Measurements from ENCODE around the gene CDK18.

Gene CDK18

GRCh38 chr1:205484985-205485967 is 19.2 kb upstream of the CDK18 start:
- Histone ChIP-seq H3K9ac (ENCODE audit: insufficient read length) (no peak overlapping the region), H3K27ac (no peak overlapping the region), H3K9me3 (ENCODE audit: low read depth, low read length) (no peaks in the 10 kb centered on the region), H3K4me3 (no peak overlapping the region), H3K36me3 (ENCODE audit: insufficient read depth, low read length) (no peaks in the 10 kb centered on the region)
- no peak for DNase-seq (ENCODE audit: low read depth, low spot score)
- no peak for TF ChIP-seq FOXP2 (optimal IDR thresholded peaks at IDR 0.05; ENCODE audit: control extremely low read depth, extremely low read length, insufficient read depth)
- no peak for TF ChIP-seq POLR2AphosphoS5 (IDR thresholded peaks at IDR 0.05; ENCODE audit: borderline replicate concordance, low read depth, low read length)
- TF ChIP-seq EZH2 (IDR thresholded peaks at IDR 0.05), result no peak

GRCh38 chr1:205486258-205486657 is 18.2 kb upstream of the CDK18 start:
- no peak overlapping the region for H3K9ac ChIP-seq (ENCODE audit: insufficient read length)
- DNase-seq (ENCODE audit: low read depth, low spot score), result no peak
- no peaks in the 10 kb centered on the region for H3K36me3 ChIP-seq (ENCODE audit: insufficient read depth, low read length)
- H3K27ac ChIP-seq, result no peak overlapping the region
- TF ChIP-seq POLR2AphosphoS5 (IDR thresholded peaks at IDR 0.05; ENCODE audit: borderline replicate concordance, low read depth, low read length) (no peak), FOXP2 (optimal IDR thresholded peaks at IDR 0.05; ENCODE audit: control extremely low read depth, extremely low read length, insufficient read depth) (no peak), EZH2 (IDR thresholded peaks at IDR 0.05) (no peak)
- no peak overlapping the region for H3K4me3 ChIP-seq
- H3K9me3 ChIP-seq (ENCODE audit: low read depth, low read length), result no peaks in the 10 kb centered on the region

- Histone ChIP-seq H3K9me3 (ENCODE audit: low read depth, low read length) (no peaks in the 10 kb centered on the region), H3K4me3 (no peak overlapping the region), H3K36me3 (ENCODE audit: insufficient read depth, low read length) (no peaks in the 10 kb centered on the region), H3K9ac (ENCODE audit: insufficient read length) (no peak overlapping the region), H3K27ac (no peak overlapping the region)
- no peak for TF ChIP-seq POLR2AphosphoS5 (IDR thresholded peaks at IDR 0.05; ENCODE audit: borderline replicate concordance, low read depth, low read length)
- no peak for TF ChIP-seq FOXP2 (optimal IDR thresholded peaks at IDR 0.05; ENCODE audit: control extremely low read depth, extremely low read length, insufficient read depth)
- TF ChIP-seq EZH2 (IDR thresholded peaks at IDR 0.05), result no peak
- no peak for DNase-seq (ENCODE audit: low read depth, low spot score)
Measured at GRCh38 chr1:205488074-205488723, 16.3 kb upstream of the CDK18 start.

GRCh38 chr1:205491794-205492193 is 12.7 kb upstream of the CDK18 start:
- Histone ChIP-seq H3K27ac (no peak overlapping the region), H3K9me3 (ENCODE audit: low read depth, low read length) (no peaks in the 10 kb centered on the region), H3K36me3 (ENCODE audit: insufficient read depth, low read length) (no peaks in the 10 kb centered on the region), H3K4me3 (no peak overlapping the region), H3K9ac (ENCODE audit: insufficient read length) (no peak overlapping the region)
- TF ChIP-seq POLR2AphosphoS5 (IDR thresholded peaks at IDR 0.05; ENCODE audit: borderline replicate concordance, low read depth, low read length) (no peak), EZH2 (IDR thresholded peaks at IDR 0.05) (no peak), FOXP2 (optimal IDR thresholded peaks at IDR 0.05; ENCODE audit: control extremely low read depth, extremely low read length, insufficient read depth) (no peak)
- DNase-seq (ENCODE audit: low read depth, low spot score), result no peak

- DNase-seq (ENCODE audit: low read depth, low spot score), result no peak
- TF ChIP-seq EZH2 (IDR thresholded peaks at IDR 0.05), result no peak
- TF ChIP-seq FOXP2 (optimal IDR thresholded peaks at IDR 0.05; ENCODE audit: control extremely low read depth, extremely low read length, insufficient read depth), result no peak
- no peak for TF ChIP-seq POLR2AphosphoS5 (IDR thresholded peaks at IDR 0.05; ENCODE audit: borderline replicate concordance, low read depth, low read length)
- no peaks in the 10 kb centered on the region for H3K36me3 ChIP-seq (ENCODE audit: insufficient read depth, low read length)
- no peak overlapping the region for H3K9ac ChIP-seq (ENCODE audit: insufficient read length)
- no peaks in the 10 kb centered on the region for H3K9me3 ChIP-seq (ENCODE audit: low read depth, low read length)
- H3K4me3 ChIP-seq, result no peak overlapping the region
- no peak overlapping the region for H3K27ac ChIP-seq
Measured at GRCh38 chr1:205492201-205492667, 12.2 kb upstream of the CDK18 start.

GRCh38 chr1:205492774-205493173 is 11.7 kb upstream of the CDK18 start:
- no peaks in the 10 kb centered on the region for H3K9me3 ChIP-seq (ENCODE audit: low read depth, low read length)
- H3K27ac ChIP-seq, result no peak overlapping the region
- H3K36me3 ChIP-seq (ENCODE audit: insufficient read depth, low read length), result no peaks in the 10 kb centered on the region
- H3K4me3 ChIP-seq, result no peak overlapping the region
- DNase-seq (ENCODE audit: low read depth, low spot score), result no peak
- TF ChIP-seq EZH2 (IDR thresholded peaks at IDR 0.05) (no peak), FOXP2 (optimal IDR thresholded peaks at IDR 0.05; ENCODE audit: control extremely low read depth, extremely low read length, insufficient read depth) (no peak), POLR2AphosphoS5 (IDR thresholded peaks at IDR 0.05; ENCODE audit: borderline replicate concordance, low read depth, low read length) (no peak)
- no peak overlapping the region for H3K9ac ChIP-seq (ENCODE audit: insufficient read length)

GRCh38 chr1:205493241-205494085 is 11.0 kb upstream of the CDK18 start:
- H3K9ac ChIP-seq (ENCODE audit: insufficient read length), result no peak overlapping the region
- no peaks in the 10 kb centered on the region for H3K9me3 ChIP-seq (ENCODE audit: low read depth, low read length)
- H3K4me3 ChIP-seq, result no peak overlapping the region
- no peaks in the 10 kb centered on the region for H3K36me3 ChIP-seq (ENCODE audit: insufficient read depth, low read length)
- DNase-seq (ENCODE audit: low read depth, low spot score), result no peak
- no peak for TF ChIP-seq FOXP2 (optimal IDR thresholded peaks at IDR 0.05; ENCODE audit: control extremely low read depth, extremely low read length, insufficient read depth)
- no peak for TF ChIP-seq EZH2 (IDR thresholded peaks at IDR 0.05)
- no peak for TF ChIP-seq POLR2AphosphoS5 (IDR thresholded peaks at IDR 0.05; ENCODE audit: borderline replicate concordance, low read depth, low read length)
- H3K27ac ChIP-seq, result no peak overlapping the region
